ENCODE data around the gene BUD13. TPM values are rescaled to one million over a fixed set of nuclear protein-coding genes. Genes with fewer than 3 reads are reported as not detected.

BUD13 gene
- total RNA-seq, 1 experiment from 2014 or later = 30.0 TPM

DNA sequence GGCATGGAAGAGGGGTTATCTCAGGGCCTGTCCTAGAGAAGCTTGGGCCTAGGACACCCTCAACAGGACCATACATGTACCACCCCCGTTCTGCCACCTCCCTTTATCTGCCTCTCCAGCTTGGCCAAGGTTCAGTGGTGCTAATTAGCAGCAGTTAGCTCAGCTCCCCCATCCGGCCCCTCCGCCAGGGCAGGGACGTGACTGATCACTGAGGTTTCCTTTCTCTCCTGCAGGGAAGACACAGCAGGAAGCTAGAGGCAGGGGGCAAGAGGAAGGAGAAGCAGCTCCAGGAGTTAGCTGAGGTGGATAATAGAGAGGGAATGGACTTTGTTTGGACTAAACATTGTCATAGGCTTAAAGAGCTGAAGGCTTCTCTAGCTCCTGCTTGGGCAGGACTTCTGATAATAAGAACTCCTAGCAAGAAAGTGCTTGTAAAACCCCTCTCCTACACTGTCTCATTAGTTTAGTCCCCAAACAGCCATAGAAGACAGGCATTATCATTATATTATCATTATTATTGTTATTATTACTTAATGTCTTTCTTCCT is 53.8 kb downstream of the BUD13 start:
- no TSS peak for BruUV-seq (replicated peaks)
- DNase-seq (ENCODE audit: low read depth, low spot score) (no peak), ATAC-seq (no peak)
- no peaks in the 10 kb centered on the region for H3K9me3 ChIP-seq (ENCODE audit: control insufficient read depth, insufficient read depth, low read depth, low read length)
- no peaks in the 10 kb centered on the region for H3K4me1 ChIP-seq (ENCODE audit: control insufficient read depth, insufficient read depth, low read length)
- in situ Hi-C loops (cut with HindIII; ENCODE audit: low pct_unique_long_range_greater_than_20kb, low sequenced_read_pairs) = no loop called here
- intact Hi-C loops (cut with micrococcal nuclease; ENCODE audit: unreplicated experiment) = no loop called here
- TF ChIP-seq, protein P1, sequence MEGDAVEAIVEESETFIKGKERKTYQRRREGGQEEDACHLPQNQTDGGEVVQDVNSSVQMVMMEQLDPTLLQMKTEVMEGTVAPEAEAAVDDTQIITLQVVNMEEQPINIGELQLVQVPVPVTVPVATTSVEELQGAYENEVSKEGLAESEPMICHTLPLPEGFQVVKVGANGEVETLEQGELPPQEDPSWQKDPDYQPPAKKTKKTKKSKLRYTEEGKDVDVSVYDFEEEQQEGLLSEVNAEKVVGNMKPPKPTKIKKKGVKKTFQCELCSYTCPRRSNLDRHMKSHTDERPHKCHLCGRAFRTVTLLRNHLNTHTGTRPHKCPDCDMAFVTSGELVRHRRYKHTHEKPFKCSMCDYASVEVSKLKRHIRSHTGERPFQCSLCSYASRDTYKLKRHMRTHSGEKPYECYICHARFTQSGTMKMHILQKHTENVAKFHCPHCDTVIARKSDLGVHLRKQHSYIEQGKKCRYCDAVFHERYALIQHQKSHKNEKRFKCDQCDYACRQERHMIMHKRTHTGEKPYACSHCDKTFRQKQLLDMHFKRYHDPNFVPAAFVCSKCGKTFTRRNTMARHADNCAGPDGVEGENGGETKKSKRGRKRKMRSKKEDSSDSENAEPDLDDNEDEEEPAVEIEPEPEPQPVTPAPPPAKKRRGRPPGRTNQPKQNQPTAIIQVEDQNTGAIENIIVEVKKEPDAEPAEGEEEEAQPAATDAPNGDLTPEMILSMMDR (IDR thresholded peaks at IDR 0.05) = no peak
- TF ChIP-seq REST (IDR thresholded peaks at IDR 0.05; ENCODE audit: insufficient read depth in 1 of 2, low read depth in 2 of 2, low read length in 1 of 2) (no peak), TCF7L2 (IDR thresholded peaks at IDR 0.05; ENCODE audit: low read depth, low read length) (no peak), SIN3A (IDR thresholded peaks at IDR 0.05; ENCODE audit: borderline replicate concordance, insufficient read depth, low read depth, low read length) (no peak), POLR2AphosphoS5 (IDR thresholded peaks at IDR 0.05; ENCODE audit: low read depth, low read length) (no peak)
- CTCF ChIA-PET = no interaction called here
- POLR2A ChIA-PET = no interaction called here
- peaks cover 6% of the 10 kb centered on the region for H3K27me3 ChIP-seq (ENCODE audit: control insufficient read depth, insufficient read depth, low read length)
- no peak overlapping the region for H3K4me3 ChIP-seq (ENCODE audit: low read depth in 2 of 2, low read length in 2 of 2)
- no peak overlapping the region for H3K27ac ChIP-seq (ENCODE audit: low read length)
- no peaks in the 10 kb centered on the region for H3K36me3 ChIP-seq (ENCODE audit: control insufficient read depth, insufficient read depth, low read length)

- H3K36me3 ChIP-seq (ENCODE audit: control insufficient read depth, insufficient read depth, low read length) = no peaks in the 10 kb centered on the region
- intact Hi-C loops (cut with micrococcal nuclease; ENCODE audit: unreplicated experiment) = no loop called here
- H3K9me3 ChIP-seq (ENCODE audit: control insufficient read depth, insufficient read depth, low read depth, low read length) = no peaks in the 10 kb centered on the region
- no peak for ATAC-seq
- DNase-seq (ENCODE audit: low read depth, low spot score) = no peak
- no TSS peak for BruUV-seq (replicated peaks)
- CTCF ChIA-PET = no interaction called here
- H3K4me1 ChIP-seq (ENCODE audit: control insufficient read depth, insufficient read depth, low read length) = no peaks in the 10 kb centered on the region
- peaks cover 4% of the 10 kb centered on the region; the same call in 1 of the 2 replicates for H3K27me3 ChIP-seq (ENCODE audit: control insufficient read depth, insufficient read depth, low read length)
- in situ Hi-C loops (cut with HindIII; ENCODE audit: low pct_unique_long_range_greater_than_20kb, low sequenced_read_pairs) = no loop called here
- POLR2A ChIA-PET = no interaction called here
- no peak overlapping the region for H3K4me3 ChIP-seq (ENCODE audit: low read depth in 2 of 2, low read length in 2 of 2)
- no peak for TF ChIP-seq TCF7L2 (IDR thresholded peaks at IDR 0.05; ENCODE audit: low read depth, low read length)
- TF ChIP-seq REST (IDR thresholded peaks at IDR 0.05; ENCODE audit: insufficient read depth in 1 of 2, low read depth in 2 of 2, low read length in 1 of 2) = no peak
- TF ChIP-seq, protein P1 (IDR thresholded peaks at IDR 0.05) = no peak
- no peak for TF ChIP-seq POLR2AphosphoS5 (IDR thresholded peaks at IDR 0.05; ENCODE audit: low read depth, low read length)
- TF ChIP-seq SIN3A (IDR thresholded peaks at IDR 0.05; ENCODE audit: borderline replicate concordance, insufficient read depth, low read depth, low read length) = no peak
- no peak overlapping the region for H3K27ac ChIP-seq (ENCODE audit: low read length)
These were observed 56.2 kb downstream of the BUD13 start for GRCh38 chr11:116716621-116717020.
